HS-27A (cell line): ENCODE results near the gene PCMTD2.
"Not testable (repeated sequence)": the region's sequence is repeated elsewhere in the genome, so short reads cannot be mapped to it uniquely, and the experiment has no call there.

Source experiments
- DNase-seq: peaks from one replicate; pipeline ENCODE4 v3.0.0-alpha.2; 2012; ENCODE audit warnings: low read depth, missing footprints

The PCMTD2 gene

GRCh38 chr20:64224351-64225170 lies 31.0 kb upstream of the PCMTD2 start:
- peak; percentile 50 for DNase-seq

GRCh38 chr20:64225171-64225595 lies 30.4 kb upstream of the PCMTD2 start:
- DNase-seq = no peak

- DNase-seq = no peak
These were observed 29.5 kb upstream of the PCMTD2 start for GRCh38 chr20:64225828-64226598.

GRCh38 chr20:64226686-64227580 lies 28.6 kb upstream of the PCMTD2 start:
- no peak for DNase-seq

- no peak for DNase-seq
These were observed 27.4 kb upstream of the PCMTD2 start for GRCh38 chr20:64228086-64228653.

GRCh38 chr20:64228751-64229506 lies 26.6 kb upstream of the PCMTD2 start:
- no peak for DNase-seq

GRCh38 chr20:64229507-64230061 lies 26.0 kb upstream of the PCMTD2 start:
- DNase-seq = no peak

- no peak for DNase-seq
These were observed 24.9 kb upstream of the PCMTD2 start for GRCh38 chr20:64230461-64231145.

- DNase-seq = no peak
These were observed 23.7 kb upstream of the PCMTD2 start for GRCh38 chr20:64231621-64232550.

- DNase-seq = no peak
These were observed 22.8 kb upstream of the PCMTD2 start for GRCh38 chr20:64232794-64233193.

GRCh38 chr20:64233725-64234124 lies 21.8 kb upstream of the PCMTD2 start:
- DNase-seq = no peak

GRCh38 chr20:64234291-64234791 lies 21.2 kb upstream of the PCMTD2 start:
- DNase-seq = no peak

GRCh38 chr20:64234921-64235565 lies 20.5 kb upstream of the PCMTD2 start:
- DNase-seq = not testable (repeated sequence)

- DNase-seq = no peak
These were observed 19.1 kb upstream of the PCMTD2 start for GRCh38 chr20:64236137-64237088.

GRCh38 chr20:64237316-64237715 lies 18.2 kb upstream of the PCMTD2 start:
- no peak for DNase-seq

- no peak for DNase-seq
These were observed 17.3 kb upstream of the PCMTD2 start for GRCh38 chr20:64238115-64238825.
